ENCODE results near the gene SEMA5A. TPM values are rescaled to one million over a fixed set of nuclear protein-coding genes. Genes with fewer than 3 reads are reported as not detected.

The SEMA5A gene
- polyA plus RNA-seq, 1 donor from 2014 or later = 3.2 TPM

DNA sequence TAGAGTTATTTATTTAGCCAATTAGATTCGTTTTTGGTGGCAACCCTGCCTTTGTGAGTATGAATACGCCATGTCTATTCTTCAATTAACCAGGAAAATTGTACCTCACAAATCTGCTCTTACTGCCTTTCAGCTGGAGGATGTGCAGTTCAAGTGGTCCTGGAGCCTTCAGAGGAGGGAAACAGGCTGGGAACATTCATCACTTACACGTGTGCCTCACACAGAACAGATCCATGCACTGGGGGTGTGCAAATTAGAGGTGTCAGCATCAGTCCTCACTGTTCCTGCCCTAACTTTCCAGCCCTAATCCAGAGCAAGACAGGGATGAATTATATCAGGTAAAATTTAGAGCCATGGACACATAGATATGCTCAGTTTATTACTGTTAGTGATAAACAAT, 65.4 kb downstream of the SEMA5A start:
- Histone ChIP-seq H4K20me1 (ENCODE audit: insufficient read depth) (no peaks in the 10 kb centered on the region), H3K9me2 (ENCODE audit: insufficient read depth, low read length) (no peaks in the 10 kb centered on the region), H3K36me3 (ENCODE audit: insufficient read depth, low read length) (no peaks in the 10 kb centered on the region), H3K9ac (ENCODE audit: low read length) (no peak overlapping the region), H3K9me3 (ENCODE audit: low read length) (no peaks in the 10 kb centered on the region), H3K4me2 (ENCODE audit: low read length) (no peak overlapping the region), H2AFZ (ENCODE audit: low read depth, low read length) (no peak overlapping the region), H3K27ac (ENCODE audit: low read length) (no peak overlapping the region), H3K4me3 (ENCODE audit: low read length) (no peak overlapping the region), H3F3A (ENCODE audit: insufficient read depth, low read length, poor library complexity, severe bottlenecking) (no peaks in the 10 kb centered on the region), H3K27me3 (ENCODE audit: insufficient read depth, low read depth, low read length) (no peaks in the 10 kb centered on the region), H3K79me2 (replicated peaks; ENCODE audit: insufficient read depth, low read length) (no peaks in the 10 kb centered on the region)
- no peak for TF ChIP-seq POLR2AphosphoS5 (IDR thresholded peaks at IDR 0.05)
- TF ChIP-seq, protein P1, sequence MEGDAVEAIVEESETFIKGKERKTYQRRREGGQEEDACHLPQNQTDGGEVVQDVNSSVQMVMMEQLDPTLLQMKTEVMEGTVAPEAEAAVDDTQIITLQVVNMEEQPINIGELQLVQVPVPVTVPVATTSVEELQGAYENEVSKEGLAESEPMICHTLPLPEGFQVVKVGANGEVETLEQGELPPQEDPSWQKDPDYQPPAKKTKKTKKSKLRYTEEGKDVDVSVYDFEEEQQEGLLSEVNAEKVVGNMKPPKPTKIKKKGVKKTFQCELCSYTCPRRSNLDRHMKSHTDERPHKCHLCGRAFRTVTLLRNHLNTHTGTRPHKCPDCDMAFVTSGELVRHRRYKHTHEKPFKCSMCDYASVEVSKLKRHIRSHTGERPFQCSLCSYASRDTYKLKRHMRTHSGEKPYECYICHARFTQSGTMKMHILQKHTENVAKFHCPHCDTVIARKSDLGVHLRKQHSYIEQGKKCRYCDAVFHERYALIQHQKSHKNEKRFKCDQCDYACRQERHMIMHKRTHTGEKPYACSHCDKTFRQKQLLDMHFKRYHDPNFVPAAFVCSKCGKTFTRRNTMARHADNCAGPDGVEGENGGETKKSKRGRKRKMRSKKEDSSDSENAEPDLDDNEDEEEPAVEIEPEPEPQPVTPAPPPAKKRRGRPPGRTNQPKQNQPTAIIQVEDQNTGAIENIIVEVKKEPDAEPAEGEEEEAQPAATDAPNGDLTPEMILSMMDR (IDR thresholded peaks at IDR 0.05; ENCODE audit: poor library complexity, severe bottlenecking) = no peak
- TF ChIP-seq EZH2 (IDR thresholded peaks at IDR 0.05; ENCODE audit: borderline replicate concordance, insufficient read depth, low read length, poor library complexity, severe bottlenecking) = no peak

DNA sequence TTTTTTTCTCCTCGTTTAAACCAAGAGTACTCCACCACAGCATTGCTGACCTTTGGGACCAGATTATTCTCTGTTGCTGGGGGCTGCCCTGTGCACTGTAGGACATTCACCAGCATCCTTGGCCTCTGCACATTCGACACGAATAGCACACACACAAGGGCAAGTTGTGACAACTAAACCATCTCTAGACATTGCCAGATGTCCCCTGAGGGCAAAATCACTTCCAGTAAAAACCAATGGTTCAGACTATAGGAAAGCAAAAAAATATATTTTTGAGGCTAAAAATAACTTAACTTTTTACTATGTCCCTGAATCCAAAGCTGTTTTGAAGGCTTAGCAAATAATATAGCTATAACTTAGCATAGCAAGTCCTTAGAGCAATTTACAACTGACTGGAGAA, 65.9 kb downstream of the SEMA5A start:
- H3K27me3 ChIP-seq (ENCODE audit: insufficient read depth, low read depth, low read length) = no peaks in the 10 kb centered on the region
- no peaks in the 10 kb centered on the region for H3K36me3 ChIP-seq (ENCODE audit: insufficient read depth, low read length)
- no peaks in the 10 kb centered on the region for H3K79me2 ChIP-seq (replicated peaks; ENCODE audit: insufficient read depth, low read length)
- H3K9me2 ChIP-seq (ENCODE audit: insufficient read depth, low read length) = no peaks in the 10 kb centered on the region
- no peak overlapping the region for H3K27ac ChIP-seq (ENCODE audit: low read length)
- no peak overlapping the region for H3K4me3 ChIP-seq (ENCODE audit: low read length)
- H4K20me1 ChIP-seq (ENCODE audit: insufficient read depth) = no peaks in the 10 kb centered on the region
- H3F3A ChIP-seq (ENCODE audit: insufficient read depth, low read length, poor library complexity, severe bottlenecking) = no peaks in the 10 kb centered on the region
- no peak overlapping the region for H2AFZ ChIP-seq (ENCODE audit: low read depth, low read length)
- TF ChIP-seq POLR2AphosphoS5 (IDR thresholded peaks at IDR 0.05) = no peak
- no peak for TF ChIP-seq EP300 (conservative IDR thresholded peaks at IDR 0.05; ENCODE audit: poor library complexity, severe bottlenecking)
- no peak for TF ChIP-seq MXI1 (conservative IDR thresholded peaks at IDR 0.05; ENCODE audit: poor library complexity, severe bottlenecking)
- TF ChIP-seq, protein P1 (IDR thresholded peaks at IDR 0.05; ENCODE audit: poor library complexity, severe bottlenecking) = no peak
- no peak for TF ChIP-seq TAF1 (IDR thresholded peaks at IDR 0.05; ENCODE audit: low read depth)
- no peak for TF ChIP-seq EZH2 (IDR thresholded peaks at IDR 0.05; ENCODE audit: borderline replicate concordance, insufficient read depth, low read length, poor library complexity, severe bottlenecking)
- no peak for TF ChIP-seq RAD21 (conservative IDR thresholded peaks at IDR 0.05)
- no peak for TF ChIP-seq SMC3 (conservative IDR thresholded peaks at IDR 0.05; ENCODE audit: poor library complexity)
- H3K4me2 ChIP-seq (ENCODE audit: low read length) = no peak overlapping the region
- no peak overlapping the region for H3K9ac ChIP-seq (ENCODE audit: low read length)
- H3K9me3 ChIP-seq (ENCODE audit: low read length) = no peaks in the 10 kb centered on the region

DNA sequence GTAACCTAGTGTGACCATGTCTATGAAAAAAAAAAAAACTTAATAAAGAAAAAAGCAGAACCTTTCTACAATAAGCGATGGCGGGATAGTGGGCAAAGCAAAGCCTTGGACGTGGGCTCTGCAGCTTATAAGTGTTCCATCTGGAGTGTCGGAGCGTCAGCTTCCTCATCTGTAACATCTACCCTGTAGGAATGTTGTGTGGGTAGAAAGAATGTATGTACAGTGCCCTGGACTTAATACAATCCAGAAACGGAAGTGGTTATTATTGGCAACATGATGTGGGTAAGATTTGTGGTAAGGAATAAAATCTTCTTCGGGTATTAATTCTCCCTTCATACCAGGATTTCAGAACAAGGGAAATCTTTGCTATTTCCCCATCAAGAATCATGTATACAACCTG, 66.5 kb downstream of the SEMA5A start:
- Histone ChIP-seq H3K27me3 (ENCODE audit: insufficient read depth, low read depth, low read length) (no peaks in the 10 kb centered on the region), H3F3A (ENCODE audit: insufficient read depth, low read length, poor library complexity, severe bottlenecking) (no peaks in the 10 kb centered on the region), H3K36me3 (ENCODE audit: insufficient read depth, low read length) (no peaks in the 10 kb centered on the region), H4K20me1 (ENCODE audit: insufficient read depth) (no peaks in the 10 kb centered on the region), H3K9me2 (ENCODE audit: insufficient read depth, low read length) (no peaks in the 10 kb centered on the region), H3K4me3 (ENCODE audit: low read length) (no peak overlapping the region), H3K4me2 (ENCODE audit: low read length) (no peak overlapping the region), H3K9me3 (ENCODE audit: low read length) (no peaks in the 10 kb centered on the region), H3K27ac (ENCODE audit: low read length) (no peak overlapping the region), H3K79me2 (replicated peaks; ENCODE audit: insufficient read depth, low read length) (no peaks in the 10 kb centered on the region), H3K9ac (ENCODE audit: low read length) (no peak overlapping the region), H2AFZ (ENCODE audit: low read depth, low read length) (no peak overlapping the region)
- TF ChIP-seq MXI1 (conservative IDR thresholded peaks at IDR 0.05; ENCODE audit: poor library complexity, severe bottlenecking) (no peak), POLR2AphosphoS5 (IDR thresholded peaks at IDR 0.05) (no peak), SMC3 (conservative IDR thresholded peaks at IDR 0.05; ENCODE audit: poor library complexity) (no peak), EP300 (conservative IDR thresholded peaks at IDR 0.05; ENCODE audit: poor library complexity, severe bottlenecking) (no peak), EZH2 (IDR thresholded peaks at IDR 0.05; ENCODE audit: borderline replicate concordance, insufficient read depth, low read length, poor library complexity, severe bottlenecking) (no peak), TAF1 (IDR thresholded peaks at IDR 0.05; ENCODE audit: low read depth) (no peak), RAD21 (conservative IDR thresholded peaks at IDR 0.05) (no peak)
- TF ChIP-seq, protein P2, sequence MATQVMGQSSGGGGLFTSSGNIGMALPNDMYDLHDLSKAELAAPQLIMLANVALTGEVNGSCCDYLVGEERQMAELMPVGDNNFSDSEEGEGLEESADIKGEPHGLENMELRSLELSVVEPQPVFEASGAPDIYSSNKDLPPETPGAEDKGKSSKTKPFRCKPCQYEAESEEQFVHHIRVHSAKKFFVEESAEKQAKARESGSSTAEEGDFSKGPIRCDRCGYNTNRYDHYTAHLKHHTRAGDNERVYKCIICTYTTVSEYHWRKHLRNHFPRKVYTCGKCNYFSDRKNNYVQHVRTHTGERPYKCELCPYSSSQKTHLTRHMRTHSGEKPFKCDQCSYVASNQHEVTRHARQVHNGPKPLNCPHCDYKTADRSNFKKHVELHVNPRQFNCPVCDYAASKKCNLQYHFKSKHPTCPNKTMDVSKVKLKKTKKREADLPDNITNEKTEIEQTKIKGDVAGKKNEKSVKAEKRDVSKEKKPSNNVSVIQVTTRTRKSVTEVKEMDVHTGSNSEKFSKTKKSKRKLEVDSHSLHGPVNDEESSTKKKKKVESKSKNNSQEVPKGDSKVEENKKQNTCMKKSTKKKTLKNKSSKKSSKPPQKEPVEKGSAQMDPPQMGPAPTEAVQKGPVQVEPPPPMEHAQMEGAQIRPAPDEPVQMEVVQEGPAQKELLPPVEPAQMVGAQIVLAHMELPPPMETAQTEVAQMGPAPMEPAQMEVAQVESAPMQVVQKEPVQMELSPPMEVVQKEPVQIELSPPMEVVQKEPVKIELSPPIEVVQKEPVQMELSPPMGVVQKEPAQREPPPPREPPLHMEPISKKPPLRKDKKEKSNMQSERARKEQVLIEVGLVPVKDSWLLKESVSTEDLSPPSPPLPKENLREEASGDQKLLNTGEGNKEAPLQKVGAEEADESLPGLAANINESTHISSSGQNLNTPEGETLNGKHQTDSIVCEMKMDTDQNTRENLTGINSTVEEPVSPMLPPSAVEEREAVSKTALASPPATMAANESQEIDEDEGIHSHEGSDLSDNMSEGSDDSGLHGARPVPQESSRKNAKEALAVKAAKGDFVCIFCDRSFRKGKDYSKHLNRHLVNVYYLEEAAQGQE (IDR thresholded peaks at IDR 0.05; ENCODE audit: borderline replicate concordance) = no peak
- TF ChIP-seq, protein P1 (IDR thresholded peaks at IDR 0.05; ENCODE audit: poor library complexity, severe bottlenecking) = no peak
